ENCODE results near the gene CD177. TPM values are rescaled to one million over a fixed set of nuclear protein-coding genes. Genes with fewer than 3 reads are reported as not detected.
"Not testable (repeated sequence)": the region's sequence is repeated elsewhere in the genome, so short reads cannot be mapped to it uniquely, and the experiment has no call there.

Gene CD177
- total RNA-seq, 4 donors from 2014 or later, result 0.19 to 13.2 (median 5.1) TPM

- Histone ChIP-seq H3K27ac (peak overlapping the region in 1 of 4 donors; percentile 44), H3K27me3 (no peaks in the 10 kb centered on the region), H3K4me3 (no peak overlapping the region), H3K36me3 (no peaks in the 10 kb centered on the region), H3K9me3 (no peaks in the 10 kb centered on the region), H3K4me1 (peaks cover 0 to 10% (median 0%) of the 10 kb centered on the region in 3 donors)
- intact Hi-C loops (cut with DNase I), result no loop called here
- TF ChIP-seq POLR2A (IDR thresholded peaks at IDR 0.05) (no peak), CTCF (IDR thresholded peaks at IDR 0.05) (no peak)
- WGBS, 2 donors, result 78 to 93% methylated on average over 1 to 2 of the region's 2 CpGs
- no peak for DNase-seq
These were observed 23.5 kb upstream of the CD177 start for GRCh38 chr19:43329989-43330388.

GRCh38 chr19:43330726-43331434 is 22.6 kb upstream of the CD177 start:
- Histone ChIP-seq H3K9me3 (no peaks in the 10 kb centered on the region), H3K36me3 (no peaks in the 10 kb centered on the region), H3K27ac (no peak overlapping the region), H3K4me3 (peak overlapping the region in 2 of 4 donors; percentile 4 to 10), H3K27me3 (no peaks in the 10 kb centered on the region), H3K4me1 (peaks cover 0 to 10% (median 0%) of the 10 kb centered on the region in 3 donors)
- intact Hi-C loops (cut with DNase I), result no loop called here
- WGBS, 2 donors, result 76 to 78% methylated on average over 10 to 11 of the region's 11 CpGs
- TF ChIP-seq CTCF (IDR thresholded peaks at IDR 0.05), result no peak
- no peak for TF ChIP-seq POLR2A (IDR thresholded peaks at IDR 0.05)
- DNase-seq, result no peak

GRCh38 chr19:43331435-43332010 is 22.0 kb upstream of the CD177 start:
- DNase-seq, result no peak
- TF ChIP-seq POLR2A (IDR thresholded peaks at IDR 0.05) (no peak), CTCF (IDR thresholded peaks at IDR 0.05) (no peak)
- WGBS, 2 donors, result 79 to 80% methylated on average over 4 of the region's 4 CpGs
- intact Hi-C loops (cut with DNase I), result no loop called here
- Histone ChIP-seq H3K36me3 (no peaks in the 10 kb centered on the region), H3K4me3 (peak overlapping the region in 1 of 4 donors; percentile 10), H3K4me1 (peaks cover 0 to 10% (median 0%) of the 10 kb centered on the region in 3 donors), H3K27me3 (no peaks in the 10 kb centered on the region), H3K27ac (no peak overlapping the region), H3K9me3 (no peaks in the 10 kb centered on the region)

- intact Hi-C loops (cut with DNase I), result no loop called here
- Histone ChIP-seq H3K36me3 (no peaks in the 10 kb centered on the region), H3K9me3 (no peaks in the 10 kb centered on the region), H3K27ac (no peak overlapping the region), H3K4me1 (peaks cover 0 to 11% (median 0%) of the 10 kb centered on the region in 3 donors), H3K27me3 (no peaks in the 10 kb centered on the region), H3K4me3 (no peak overlapping the region)
- TF ChIP-seq CTCF (IDR thresholded peaks at IDR 0.05), result no peak
- TF ChIP-seq POLR2A (IDR thresholded peaks at IDR 0.05), result no peak
- DNase-seq, result no peak
- 83 to 85% methylated on average over 8 of the region's 10 CpGs for WGBS, 2 donors
These were observed 21.2 kb upstream of the CD177 start for GRCh38 chr19:43332058-43332922.

GRCh38 chr19:43336508-43336907 is 17.0 kb upstream of the CD177 start:
- H3K27ac ChIP-seq; H3K9me3 ChIP-seq; H3K4me1 ChIP-seq; intact Hi-C loops (cut with DNase I); H3K36me3 ChIP-seq; DNase-seq; H3K4me3 ChIP-seq; H3K27me3 ChIP-seq: not testable (repeated sequence)
- 89 to 100% methylated on average over 2 of the region's 2 CpGs for WGBS, 2 donors
